GM19023 (cell line): ENCODE results near the gene AQP12A.
"Not testable (repeated sequence)": the region's sequence is repeated elsewhere in the genome, so short reads cannot be mapped to it uniquely, and the experiment has no call there.

Experiments used
- ATAC-seq: cut with Tn5 transposase; IDR thresholded peaks from one replicate; pipeline ENCODE4 v1.9.1; 2021; ENCODE audit warnings: mild to moderate bottlenecking, moderate library complexity; ENCODE audit not compliant: unreplicated experiment

AQP12A gene

DNA sequence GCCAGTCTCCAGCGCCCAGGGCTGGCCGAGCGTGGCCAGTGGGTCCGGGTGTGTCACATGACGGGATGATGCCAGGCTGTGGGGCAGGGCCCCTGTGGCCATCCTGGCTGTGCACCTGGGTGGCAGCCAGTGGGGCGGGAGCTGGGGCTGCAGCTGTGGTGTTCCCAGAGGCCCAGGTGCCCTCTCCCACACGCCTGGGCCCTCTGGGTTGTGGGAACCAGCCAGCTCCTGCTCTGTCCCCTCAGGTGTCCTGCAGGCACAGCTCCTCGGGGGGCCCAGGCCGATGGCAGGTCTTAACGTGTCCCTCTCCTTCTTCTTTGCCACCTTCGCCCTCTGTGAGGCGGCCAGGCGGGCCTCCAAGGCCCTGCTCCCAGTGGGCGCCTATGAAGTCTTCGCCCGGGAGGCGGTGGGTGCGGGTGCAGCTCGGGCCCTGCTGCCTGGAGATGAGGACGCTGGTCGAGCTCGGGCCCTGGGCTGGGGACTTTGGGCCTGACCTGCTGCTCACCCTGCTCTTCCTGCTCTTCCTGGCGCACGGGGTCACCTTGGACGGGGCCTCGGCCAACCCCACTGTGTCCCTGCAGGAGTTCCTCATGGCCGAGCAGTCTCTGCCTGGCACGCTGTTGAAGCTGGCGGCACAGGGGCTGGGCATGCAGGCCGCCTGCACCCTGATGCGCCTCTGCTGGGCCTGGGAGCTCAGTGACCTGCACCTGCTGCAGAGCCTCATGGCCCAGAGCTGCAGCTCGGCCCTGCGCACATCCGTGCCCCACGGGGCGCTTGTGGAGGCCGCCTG is at the start of gene AQP12A:
AQP12A (plus strand) TSS at position 236 of the 790 bp plus-strand sequence; CDS start at position 284, 48 bp downstream.
- not testable (repeated sequence) for ATAC-seq

- ATAC-seq: no peak
Measured at GRCh38 chr2:240642061-240642805, 49.4 kb upstream of the AQP12A start.

GRCh38 chr2:240642806-240643092 is 48.9 kb upstream of the AQP12A start:
- no peak for ATAC-seq

- ATAC-seq: no peak
Measured at GRCh38 chr2:240643093-240643810, 48.4 kb upstream of the AQP12A start.

GRCh38 chr2:240643811-240644150 is 47.9 kb upstream of the AQP12A start:
- ATAC-seq: no peak

- ATAC-seq: no peak
Measured at GRCh38 chr2:240644171-240644651, 47.5 kb upstream of the AQP12A start.

GRCh38 chr2:240644859-240645301 is 46.8 kb upstream of the AQP12A start:
- no peak for ATAC-seq

DNA sequence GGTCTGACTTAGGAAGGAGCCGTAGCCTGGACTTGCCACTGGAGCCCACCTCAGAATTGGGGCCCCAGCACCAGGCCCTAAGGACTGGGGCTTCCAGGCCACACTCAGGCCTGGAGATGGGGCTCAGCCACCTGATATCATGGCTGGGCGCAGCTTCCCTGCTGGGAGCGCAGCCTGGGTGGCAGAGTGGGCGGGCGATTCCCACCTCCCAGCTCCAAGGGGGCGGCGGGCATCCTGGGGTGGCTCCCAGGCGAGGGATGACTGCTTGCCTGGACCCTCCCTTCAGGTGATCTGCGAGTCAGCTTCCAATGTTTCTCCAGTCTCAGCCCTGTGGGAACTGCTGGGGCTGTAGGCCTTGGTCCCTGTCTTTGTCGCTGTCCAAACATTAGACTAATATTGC is 46.3 kb upstream of the AQP12A start:
- no peak for ATAC-seq

- no peak for ATAC-seq
Measured at GRCh38 chr2:240645801-240646175, 45.9 kb upstream of the AQP12A start.

DNA sequence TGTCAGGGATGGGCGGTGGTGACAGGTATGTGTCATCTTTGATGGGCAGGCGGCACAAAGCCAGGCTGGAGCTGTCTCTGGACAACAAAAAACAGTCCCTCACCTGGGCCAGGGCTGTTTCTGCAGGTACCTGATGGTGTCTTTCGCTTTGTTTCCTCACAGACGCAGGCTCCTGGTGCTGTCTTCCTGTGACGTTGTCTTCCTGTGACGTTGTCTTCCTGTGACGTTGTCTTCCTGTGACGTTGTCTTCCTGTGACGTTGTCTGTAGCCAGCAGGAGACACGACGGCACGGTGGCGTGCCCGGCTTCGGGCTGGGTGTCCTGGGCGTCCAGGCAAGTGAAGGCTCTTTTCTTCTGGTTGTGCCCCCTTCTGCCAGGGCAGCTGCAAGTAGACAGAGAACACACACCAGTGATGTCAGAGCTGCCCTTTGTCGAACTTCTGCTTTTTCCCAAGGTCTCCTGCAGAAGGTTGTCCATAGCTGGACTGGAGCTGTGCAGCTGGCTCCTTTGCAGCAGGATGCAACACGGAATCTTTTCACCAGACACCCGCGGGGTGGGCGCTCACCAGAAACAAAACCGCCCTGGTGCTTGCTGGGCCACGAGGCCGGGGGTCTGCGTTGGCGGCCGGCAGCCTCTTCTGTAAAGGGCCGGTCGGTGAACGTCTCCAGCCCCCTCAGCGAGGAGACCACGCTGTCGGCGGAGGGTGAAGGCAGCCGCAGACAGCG is 45.3 kb upstream of the AQP12A start:
- ATAC-seq: no peak

GRCh38 chr2:240646900-240647502 is 44.7 kb upstream of the AQP12A start:
- ATAC-seq: no peak

DNA sequence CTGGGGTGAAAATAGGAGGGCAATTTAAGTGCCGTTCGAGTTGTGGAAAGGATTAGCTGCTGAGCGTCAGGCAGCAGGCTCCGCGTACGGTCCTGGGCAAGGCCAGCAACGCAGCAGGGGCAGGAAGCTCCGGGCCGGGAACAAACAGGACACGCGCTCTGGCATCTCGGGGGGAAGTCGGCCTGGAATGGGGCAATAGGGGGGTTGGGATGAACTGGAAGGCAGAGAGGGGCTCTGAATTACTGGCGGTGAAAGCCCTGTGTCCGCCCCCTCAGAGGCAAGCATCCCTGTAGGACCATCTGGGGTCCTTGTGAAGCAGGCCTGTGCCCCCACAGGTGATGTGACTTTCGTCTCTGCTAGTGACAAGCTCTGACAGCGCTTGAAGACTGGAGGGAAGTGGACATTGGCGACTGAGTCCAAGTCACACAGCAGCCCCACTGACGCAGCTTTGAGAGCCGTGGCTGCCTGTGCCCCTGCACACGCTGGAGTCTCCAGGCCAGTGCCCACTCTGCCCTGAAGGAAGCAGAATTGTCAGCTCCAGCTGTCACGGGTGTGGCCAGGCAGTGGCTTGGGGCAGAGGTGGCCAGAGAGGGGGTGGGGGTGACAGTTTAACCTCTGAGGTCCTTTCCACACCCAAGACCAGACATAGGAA is 44.0 kb upstream of the AQP12A start:
- ATAC-seq: no peak

DNA sequence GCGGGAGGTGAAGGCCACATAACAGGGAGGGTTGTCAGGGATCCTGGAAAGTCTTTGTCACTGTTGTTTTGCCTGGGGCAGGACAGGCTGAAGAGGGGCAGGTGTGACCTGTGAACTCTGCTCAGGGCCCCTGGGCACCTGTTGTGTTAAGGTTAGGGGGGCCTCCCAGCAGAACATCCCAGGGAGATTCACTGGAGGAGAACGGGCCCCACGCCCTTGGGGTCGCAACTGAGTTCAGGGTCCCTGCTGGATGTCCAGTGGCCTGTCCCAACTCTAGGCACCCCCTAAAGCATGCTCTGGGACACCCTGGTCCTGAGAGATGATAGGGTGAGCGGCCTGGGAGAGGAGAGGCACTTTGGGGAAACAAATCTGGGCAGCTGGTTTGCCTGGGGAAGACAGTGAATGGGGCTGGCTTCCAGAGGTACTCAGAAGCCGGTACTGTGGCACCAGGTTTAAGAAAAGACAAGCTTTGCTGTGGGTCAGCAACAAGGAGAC is 43.5 kb upstream of the AQP12A start:
- ATAC-seq: no peak

DNA sequence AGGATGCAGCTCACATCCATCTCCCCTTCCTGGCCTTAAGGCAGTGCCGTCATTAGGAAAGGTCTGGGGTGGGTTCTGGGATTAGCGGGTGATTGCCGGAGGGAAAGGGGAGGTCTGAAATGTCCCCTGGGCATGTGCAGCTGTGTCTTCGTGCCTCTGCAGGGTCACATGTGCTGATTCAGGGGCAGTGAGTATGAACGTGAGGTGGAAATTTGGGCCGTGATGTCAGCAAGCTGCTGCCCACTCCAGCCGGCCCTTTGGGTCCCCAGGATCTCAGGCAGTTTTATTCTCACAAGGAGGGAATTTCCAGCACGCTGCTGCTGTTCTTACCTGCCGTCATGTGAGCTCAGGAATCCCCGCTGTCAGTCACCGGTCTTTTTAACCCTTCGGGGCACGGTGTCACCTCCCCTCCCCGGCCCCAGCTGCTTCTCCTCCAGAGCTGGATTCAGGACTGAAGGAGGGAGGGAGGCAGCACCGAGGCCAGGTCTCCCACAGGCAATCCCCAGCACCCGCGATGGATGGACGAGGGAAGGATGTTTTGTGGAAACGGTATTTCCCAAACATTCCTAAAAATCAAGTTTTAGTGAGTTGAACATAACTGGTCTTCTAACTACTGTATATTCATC is 42.9 kb upstream of the AQP12A start:
- no peak for ATAC-seq

DNA sequence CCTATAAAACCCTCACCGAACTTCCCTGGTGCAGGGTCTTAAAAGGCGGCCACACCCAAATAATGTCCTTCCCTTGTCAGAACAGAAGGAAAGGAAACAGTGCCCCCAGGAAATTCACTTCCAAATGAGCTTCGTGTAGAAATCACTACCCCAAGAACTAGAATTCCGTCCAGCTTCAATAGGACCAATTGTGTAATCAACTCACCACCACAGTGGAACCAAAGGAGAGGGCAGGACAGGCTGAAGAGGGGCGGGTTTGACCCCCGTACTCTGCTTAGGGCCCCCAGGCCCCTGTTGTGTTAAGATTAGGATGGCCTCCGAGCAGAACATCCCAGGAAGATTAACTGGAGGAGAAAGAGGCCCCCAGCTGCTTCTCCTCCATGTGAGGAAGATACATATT is 42.3 kb upstream of the AQP12A start:
- ATAC-seq: no peak

DNA sequence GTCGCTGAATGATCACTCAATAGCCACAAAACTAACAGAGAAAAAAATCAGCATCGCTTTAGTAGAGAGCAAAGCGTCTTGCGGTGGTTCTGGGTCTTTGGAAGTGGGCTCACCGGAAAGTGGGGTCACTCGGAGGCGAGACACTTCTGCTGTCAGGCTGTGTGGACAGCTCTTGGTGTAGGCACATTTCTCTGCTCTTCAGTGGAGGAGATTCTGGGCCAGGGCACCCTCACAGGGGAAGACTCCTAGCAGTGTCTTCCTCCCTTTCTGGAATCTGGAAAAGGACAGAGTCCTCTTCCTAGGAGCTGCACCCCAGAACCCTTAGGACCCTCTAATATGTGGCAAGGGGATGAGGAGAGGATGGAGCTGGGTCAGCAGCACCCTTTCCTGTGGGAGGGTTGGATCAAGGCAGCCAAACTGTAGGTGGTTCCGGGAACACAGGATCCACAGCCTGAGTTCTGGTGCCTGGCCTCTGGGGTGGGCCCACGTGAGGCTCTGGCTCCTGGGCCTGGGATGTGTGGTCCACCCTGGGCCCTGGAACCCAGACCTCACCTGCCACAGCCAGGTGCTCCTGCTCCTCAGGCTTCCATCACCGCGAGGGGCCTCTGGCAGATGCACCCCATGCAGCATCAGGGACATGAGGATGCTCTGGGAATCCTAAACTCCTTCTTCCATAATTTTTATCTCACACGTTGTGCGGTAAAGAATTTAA is 41.3 kb upstream of the AQP12A start:
- ATAC-seq: no peak

DNA sequence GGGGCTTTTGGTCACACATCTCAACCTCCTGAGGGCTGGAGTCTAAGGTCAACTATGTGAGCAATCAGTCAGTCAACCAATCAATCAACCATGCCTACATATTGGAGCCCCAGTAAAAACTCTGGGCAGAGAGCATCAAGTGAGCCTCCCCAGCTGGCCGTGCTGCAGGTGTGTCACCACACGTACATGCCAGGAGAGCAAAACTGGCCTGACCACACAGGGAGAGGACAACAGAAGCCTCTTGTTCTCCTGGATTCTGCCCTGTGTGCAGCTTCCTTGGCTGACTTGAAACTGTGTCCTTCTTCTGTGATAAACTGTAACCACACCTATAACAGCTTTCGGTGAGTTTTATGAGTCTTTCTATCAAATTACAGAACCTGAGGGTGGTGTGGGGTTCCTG is 40.5 kb upstream of the AQP12A start:
- no peak for ATAC-seq

- no peak for ATAC-seq
Measured at GRCh38 chr2:240655931-240656886, 35.5 kb upstream of the AQP12A start.
